Cerebellar nuclear complex (tissue), 1 donor: ENCODE data around the gene IMPACT.

Experiments used
- DNase-seq, 2 experiments: peaks; one replicate each; lab custom pipeline; 2025; lab: John Stamatoyannopoulos, UW

IMPACT gene

DNA sequence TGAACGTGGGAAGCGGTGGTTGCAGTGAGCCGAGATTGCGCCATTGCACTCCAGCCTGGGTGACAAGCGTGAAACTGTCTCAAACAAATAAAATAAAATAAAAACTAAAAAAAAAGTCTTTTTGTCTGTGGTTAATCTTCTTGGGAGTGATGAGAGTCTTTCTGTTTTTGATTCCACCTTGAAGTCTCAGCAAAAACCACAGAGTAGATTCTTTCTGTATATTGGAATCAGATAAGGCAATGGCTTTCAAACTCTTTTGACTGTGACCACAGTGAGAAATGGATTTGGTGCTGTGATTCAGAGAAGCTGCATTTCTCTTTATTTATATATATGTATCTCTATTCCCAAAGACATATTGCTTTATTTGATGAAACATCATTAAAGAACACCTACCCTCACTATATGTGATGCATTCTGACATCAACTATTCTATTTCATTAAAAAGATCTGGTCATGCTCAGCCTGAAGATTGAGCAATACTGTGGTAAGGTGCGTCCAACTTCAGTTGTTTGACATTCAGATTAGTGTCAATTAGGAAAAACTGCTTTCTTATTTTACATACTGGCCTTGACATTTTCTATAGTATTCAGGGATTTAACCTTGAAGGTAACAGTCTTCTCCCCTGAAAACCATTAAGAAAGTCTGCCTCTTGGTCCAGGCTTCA lies 49.6 kb downstream of the IMPACT start:
- no peak for DNase-seq

DNA sequence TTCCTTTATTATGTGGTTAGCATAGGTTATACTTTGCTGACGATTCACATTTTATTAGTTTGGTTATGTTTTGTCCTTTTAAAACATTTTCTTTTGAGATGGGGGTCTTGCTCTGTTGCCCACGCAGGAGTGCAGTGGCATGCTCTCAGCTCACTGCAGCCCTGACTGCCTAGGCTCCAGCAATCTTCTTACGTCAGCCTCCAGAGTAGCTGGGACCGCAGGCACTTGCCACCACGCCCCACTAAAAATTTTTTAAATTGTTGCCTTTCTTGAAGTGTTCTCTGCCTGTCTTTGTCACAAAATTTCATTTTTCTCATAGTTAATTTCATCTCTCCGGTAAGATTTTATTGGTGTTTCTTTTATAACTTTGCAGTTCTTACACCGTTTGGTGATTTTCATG lies 52.9 kb downstream of the IMPACT start:
- no peak for DNase-seq

DNA sequence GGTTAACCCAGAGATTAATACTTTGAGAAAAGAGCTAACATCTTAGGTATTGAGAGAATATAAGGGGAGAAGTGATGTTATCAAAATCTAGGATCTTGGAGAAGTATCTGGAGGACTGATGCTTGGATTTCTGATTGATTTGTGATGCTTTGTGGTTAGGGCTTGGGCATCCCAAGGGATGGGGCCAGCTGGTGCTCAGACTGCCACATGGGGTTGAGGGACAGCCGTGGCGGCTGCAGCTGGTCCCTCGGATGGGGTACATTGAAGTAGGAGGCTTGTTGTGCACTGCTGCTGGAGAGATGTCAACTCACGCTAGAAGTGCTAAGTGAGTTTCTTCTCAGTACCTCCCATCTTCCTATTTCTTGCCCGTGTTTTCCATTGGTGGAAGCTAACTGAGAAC lies 56.4 kb downstream of the IMPACT start:
- no peak for DNase-seq

DNA sequence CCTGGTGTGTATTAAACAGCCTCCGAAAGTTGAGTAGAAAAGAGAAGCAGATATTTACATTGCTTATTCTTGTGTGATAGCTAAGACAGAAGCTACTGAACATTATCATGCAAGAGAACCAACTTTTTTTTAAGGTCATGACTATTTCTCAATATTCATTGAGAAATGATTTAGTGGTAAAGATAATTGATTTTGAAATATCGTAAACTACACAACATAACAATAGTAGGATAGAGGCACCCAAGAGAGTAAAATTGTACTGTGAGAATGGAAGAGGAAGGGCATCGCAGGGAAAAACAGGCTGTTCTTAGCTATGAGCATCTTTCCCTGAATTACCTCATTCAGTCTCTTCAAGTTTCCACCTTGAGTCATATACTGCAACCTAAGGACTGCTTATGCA lies 59.2 kb downstream of the IMPACT start:
- no peak for DNase-seq

DNA sequence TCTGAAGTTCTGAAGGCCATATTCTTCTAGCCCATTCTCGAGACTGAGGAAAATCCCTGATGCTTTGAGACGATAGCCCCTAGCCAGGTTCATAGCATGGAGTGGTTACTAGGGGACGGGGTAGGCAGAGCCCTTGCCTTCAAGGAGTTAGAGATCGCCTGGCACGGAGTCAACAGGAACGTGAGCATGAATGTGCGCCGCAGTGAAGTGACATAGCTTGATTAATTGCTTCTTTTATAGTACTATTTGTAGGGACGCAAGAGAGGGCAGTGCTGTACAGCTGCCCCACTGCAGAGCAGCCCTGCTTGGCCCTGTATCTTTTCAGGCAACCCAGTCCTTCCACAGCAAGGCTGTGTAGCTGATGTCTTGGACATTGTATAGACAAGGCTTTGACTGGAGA lies 60.2 kb downstream of the IMPACT start:
- no peak for DNase-seq

- no peak for DNase-seq
These were observed 62.5 kb downstream of the IMPACT start for GRCh38 chr18:24488824-24489493.

- DNase-seq, result no peak
These were observed 64.1 kb downstream of the IMPACT start for GRCh38 chr18:24490539-24490938.

DNA sequence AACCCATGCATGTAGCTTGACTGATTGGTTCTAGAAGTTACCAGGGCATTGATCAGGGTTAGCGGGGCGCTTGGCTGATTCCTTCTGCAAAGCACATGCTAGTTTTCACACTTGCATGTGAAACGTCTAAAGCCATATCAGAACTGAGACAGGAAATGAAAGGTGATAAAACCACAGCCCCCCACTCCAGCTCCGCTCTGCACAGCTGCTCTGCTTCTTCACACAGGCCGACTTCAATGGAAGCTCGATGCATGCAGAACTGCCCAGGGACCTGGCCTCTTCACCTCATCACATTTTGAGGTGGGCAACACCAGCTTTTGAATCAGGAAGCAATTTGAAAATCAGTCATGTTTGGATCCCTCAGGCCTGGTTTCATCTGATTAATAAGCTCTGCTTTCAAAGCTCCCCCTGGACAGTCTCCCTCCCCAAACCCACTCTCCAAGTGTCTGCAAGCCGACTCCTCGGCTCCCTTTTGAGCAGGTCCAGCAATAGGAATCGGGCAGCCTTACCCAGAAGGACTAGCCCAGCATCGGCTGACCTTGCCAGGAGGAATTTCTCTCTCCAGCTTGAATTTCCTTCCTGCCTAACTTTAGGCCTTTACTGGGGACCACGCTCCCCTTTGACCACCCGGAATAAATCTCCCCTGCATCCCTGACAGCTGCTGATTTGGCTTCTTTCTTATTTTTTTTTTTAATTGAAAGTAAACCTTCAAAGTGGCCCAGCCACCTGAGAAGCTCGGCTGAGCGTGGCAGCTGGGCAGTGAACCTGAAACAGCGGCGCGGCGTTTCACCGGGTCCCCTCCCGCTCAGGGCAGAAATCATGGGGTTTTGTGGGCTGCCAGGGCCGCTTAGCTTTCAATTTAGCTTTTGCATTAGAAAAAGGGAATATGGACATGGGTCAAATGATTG lies 65.7 kb downstream of the IMPACT start:
- no peak for DNase-seq

- no peak for DNase-seq
These were observed 68.1 kb downstream of the IMPACT start for GRCh38 chr18:24494586-24494985.

GRCh38 chr18:24497031-24497754 lies 70.7 kb downstream of the IMPACT start:
- peak in 1 of 2 experiments; percentile 28 for DNase-seq

- DNase-seq, result no peak
These were observed 73.3 kb downstream of the IMPACT start for GRCh38 chr18:24499814-24500213.

DNA sequence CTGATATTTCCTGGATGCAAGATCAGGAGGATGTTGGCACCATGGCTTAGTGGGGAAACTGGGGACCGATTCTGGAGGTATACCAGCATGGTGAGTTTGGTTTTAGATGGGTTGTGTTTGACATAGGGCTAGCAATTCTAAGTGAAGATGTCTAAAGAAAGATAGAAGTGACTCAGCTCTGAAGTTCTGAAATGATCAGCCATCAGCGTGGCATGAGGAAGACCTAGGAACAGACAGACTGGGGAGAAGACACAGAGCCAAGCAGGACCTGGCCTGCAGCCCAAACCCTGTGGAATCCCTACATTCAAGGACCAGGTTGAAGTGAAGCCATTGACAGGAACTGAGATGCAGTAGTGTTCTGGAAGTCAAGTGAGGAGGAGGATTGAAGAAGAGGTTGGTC lies 73.7 kb downstream of the IMPACT start:
- no peak for DNase-seq

GRCh38 chr18:24500766-24501165 lies 74.3 kb downstream of the IMPACT start:
- no peak for DNase-seq

GRCh38 chr18:24502667-24503523 lies 76.4 kb downstream of the IMPACT start:
- DNase-seq, result no peak
